K562 (cell line): ENCODE results near the gene MAB21L2. TPM values are rescaled to one million over a fixed set of nuclear protein-coding genes. Genes with fewer than 3 reads are reported as not detected.

Experiments
- ATAC-seq: fragments of 200-7000 bp; cut with Tn5 transposase; 3 replicates; pipeline ENCODE4 v1.9.1; 2020; ENCODE audit warnings: moderate library complexity
- BruUV-seq: library from RNA; stranded (reverse); fragments of 400-500 nt; replicated peaks from 2 replicates; lab custom pipeline; 2021; lab: Mats Ljungman, UMichigan
- CTCF ChIA-PET: fragments of 300-600 bp; formaldehyde crosslinking; extraction: SDS; loops from one replicate; lab custom pipeline; 2021; ENCODE audit warnings: low intra/inter-chr PET ratio; lab: Yijun Ruan, JAX
- POLR2A ChIA-PET: fragments of 300-600, 350-650 bp; sonication (Branson Sonifier 250); formaldehyde crosslinking; extraction: SDS; loops from one replicate; lab custom pipeline; 2021; ENCODE audit warnings: antibody characterized with exemption, inconsistent platforms; lab: Yijun Ruan, JAX
- DNase-seq, 4 experiments: peaks; one replicate each; pipeline versions ENCODE4 v3.0.0 to v3.0.0-alpha.2; 2011 to 2018; ENCODE audit warnings: low spot score in 3 of 4, mixed read lengths in 3 of 4; ENCODE audit errors: extremely low read depth in 1 of 4
- FAIRE-seq: peaks from 2 replicates; lab custom pipeline; 2011; peaks lifted over from hg19 to GRCh38; lab: Jason Lieb, UNC
- H2AFZ ChIP-seq: 2 replicates; pipeline ENCODE4 v1.6.0; 2011; ENCODE audit warnings: low read depth, low read length, control low read depth, inconsistent platforms
- H3K27ac ChIP-seq: fragments of 200-600 bp; 3 replicates; pipeline ENCODE4 v1.8.0; 2011; ENCODE audit warnings: low read depth, mild to moderate bottlenecking, control low read depth, inconsistent platforms, low read length, moderate library complexity, mixed read lengths; ENCODE audit errors: extremely low read depth
- H3K27me3 ChIP-seq, 2 experiments: fragments of 300-600 bp in 1 of 2; 2 replicates in 1 of 2; 3 replicates in 1 of 2; pipeline versions ENCODE4 v1.6.0 to v1.8.0; 2011; ENCODE audit warnings: inconsistent platforms in 2 of 2, low read length in 2 of 2, mild to moderate bottlenecking in 1 of 2, mixed read lengths in 1 of 2, moderate library complexity in 1 of 2; ENCODE audit not compliant: control insufficient read depth in 2 of 2, insufficient read depth in 2 of 2
- H3K36me3 ChIP-seq: fragments of 300-600 bp; 3 replicates; pipeline ENCODE4 v1.8.0; 2011; ENCODE audit warnings: mild to moderate bottlenecking, low read length, inconsistent platforms; ENCODE audit not compliant: control insufficient read depth, insufficient read depth
- H3K4me1 ChIP-seq, 2 experiments: fragments of 200-600 bp in 1 of 2; replicated peaks in 1 of 2; 2 replicates in 1 of 2; 3 replicates in 1 of 2; pipeline versions ENCODE4 v1.5.1 to v1.8.0; 2011; ENCODE audit warnings: inconsistent platforms in 2 of 2, low read length in 2 of 2, mild to moderate bottlenecking in 1 of 2, mixed read lengths in 1 of 2, moderate library complexity in 1 of 2; ENCODE audit not compliant: control insufficient read depth in 2 of 2, insufficient read depth in 2 of 2
- H3K4me2 ChIP-seq: 2 replicates; pipeline ENCODE4 v1.6.1; 2011; ENCODE audit warnings: low read length, control low read depth, inconsistent platforms, mixed read lengths; ENCODE audit not compliant: insufficient read depth
- H3K4me3 ChIP-seq: fragments of 200-600 bp; sonication (generic), shearing (Covaris generic); 2 replicates; pipeline ENCODE4 v1.5.1; 2016; ENCODE audit warnings: control low read depth, inconsistent platforms
- H3K79me2 ChIP-seq: fragments of 200-600 bp; 3 replicates; pipeline ENCODE4 v1.8.0; 2011; ENCODE audit warnings: low read length, inconsistent platforms; ENCODE audit not compliant: control insufficient read depth, insufficient read depth
- H3K9ac ChIP-seq, 2 experiments: 2 replicates each; pipeline versions ENCODE4 v1.6.0 to v1.6.1; 2011; ENCODE audit warnings: low read depth in 2 of 2, low read length in 2 of 2, control low read depth in 1 of 2, inconsistent platforms in 1 of 2, mild to moderate bottlenecking in 1 of 2, mixed read lengths in 1 of 2; ENCODE audit not compliant: insufficient read depth in 1 of 2
- H3K9me1 ChIP-seq: one replicate; pipeline ENCODE4 v1.6.0; 2011; ENCODE audit warnings: inconsistent platforms, mild to moderate bottlenecking, low read length, moderate library complexity; ENCODE audit not compliant: control insufficient read depth, insufficient read depth
- H3K9me3 ChIP-seq: replicated peaks from 2 replicates; pipeline ENCODE4 v1.5.1; 2011; ENCODE audit warnings: low read depth, low read length, inconsistent platforms; ENCODE audit not compliant: control insufficient read depth, insufficient read depth
- H4K20me1 ChIP-seq: replicated peaks from 2 replicates; pipeline ENCODE4 v1.6.1; 2011; ENCODE audit warnings: low read length, inconsistent platforms, mixed read lengths; ENCODE audit not compliant: control insufficient read depth, insufficient read depth
- ELF1 ChIP-seq: fragments of 200-800 bp; sonication (Bioruptor generic); IDR thresholded peaks from 2 replicates; pipeline ENCODE4 v1.6.1; 2016; ENCODE audit warnings: missing genetic modification characterization, missing compliant biosample characterization
- FOS ChIP-seq: IDR thresholded peaks from 3 replicates; pipeline ENCODE4 v1.6.1; 2011; ENCODE audit not compliant: insufficient read length; ENCODE audit errors: extremely low read depth
- RHOXF2B ChIP-seq: fragments of 250-450 bp; sonication (Bioruptor Pico); conservative IDR thresholded peaks from 2 replicates; pipeline ENCODE4 v1.5.1; 2021
- ZBTB1 ChIP-seq: sonication (generic); formaldehyde crosslinking; IDR thresholded peaks from 2 replicates; pipeline ENCODE4 v1.8.1; 2023; ENCODE audit warnings: missing genetic modification reagents, low read depth, mild to moderate bottlenecking, borderline replicate concordance
- ZKSCAN3 ChIP-seq: fragments of 250-450 bp; sonication (Bioruptor Pico); IDR thresholded peaks from 2 replicates; pipeline ENCODE4 v1.4.0; 2020
- ZNF436 ChIP-seq: fragments of 250-450, 450-650 bp; sonication (Bioruptor Pico); formaldehyde crosslinking; IDR thresholded peaks from 2 replicates; pipeline ENCODE4 v1.7.0; 2020; ENCODE audit warnings: mild to moderate bottlenecking
- WGBS: fragments of 100-300 bp; shearing (Covaris generic); methylation state at CpG from one replicate; pipeline ENCODE4 v1.1.6; 2016; ENCODE audit warnings: low coverage, mixed read lengths; ENCODE audit not compliant: insufficient coverage; ENCODE audit errors: missing lambda C conversion rate; 5-methylcytosine and 5-hydroxymethylcytosine counted together
- in situ Hi-C: fragments of 300-500 bp; cut with MboI; formaldehyde crosslinking; loops from 4 replicates; pipeline ENCODE4 v1.15.0; 2018; ENCODE audit warnings: inconsistent platforms, mixed read lengths
- intact Hi-C: fragments of 100-400 bp; cut with micrococcal nuclease; formaldehyde crosslinking; loops from 2 replicates; pipeline ENCODE4 v1.14.2; 2022
- polyA plus RNA-seq, 8 experiments: library from polyadenylated mRNA; depleted of rRNA in 4 of 8; stranded (reverse) in 5 of 8; unstranded in 3 of 8; fragments of >200 nt; fragmentation: Nextera tagmentation in 2 of 8; fragmentation: Illumina TruSeq in 1 of 8; extraction: Ambion mirVana in 2 of 8; extraction: Trizol in 1 of 8; gene quantifications; 2 replicates each; pipeline versions ENCODE4 v1.2.1 to v1.2.3, GENCODE V29; 2011 to 2014; ENCODE audit warnings: inconsistent platforms in 1 of 8, missing spikeins in 1 of 8
- total RNA-seq, 7 experiments: library from RNA; depleted of rRNA in 6 of 7; stranded (reverse); fragments of >200 nt in 6 of 7; fragmentation: Illumina TruSeq in 2 of 7; extraction: Trizol in 2 of 7; gene quantifications; 2 replicates each; pipeline versions ENCODE4 v1.2.1 to v1.2.3, GENCODE V29; 2011 to 2021; ENCODE audit warnings: low replicate concordance in 1 of 7
- TF ChIP-seq, protein P1 (sequence below): fragments of 200-800 bp; sonication (Bioruptor generic); IDR thresholded peaks from 2 replicates; pipeline ENCODE4 v1.6.1; 2017; ENCODE audit warnings: missing genetic modification characterization, missing compliant biosample characterization
- TF ChIP-seq, protein P2 (sequence below): sonication (generic); formaldehyde crosslinking; IDR thresholded peaks from 2 replicates; pipeline ENCODE4 v1.8.1; 2023; ENCODE audit warnings: missing genetic modification reagents, mild to moderate bottlenecking, borderline replicate concordance
- TF ChIP-seq, protein P3 (sequence below): fragments of 200-800 bp; sonication (Bioruptor generic); IDR thresholded peaks from 2 replicates; pipeline ENCODE4 v1.6.1; 2016; ENCODE audit warnings: missing genetic modification characterization, missing compliant biosample characterization

MAB21L2 gene
- total and polyA plus RNA-seq, 9 of the 15 experiments (the other 6 are each of a cell fraction or from before 2014, with no cell fraction given), result not detected

DNA sequence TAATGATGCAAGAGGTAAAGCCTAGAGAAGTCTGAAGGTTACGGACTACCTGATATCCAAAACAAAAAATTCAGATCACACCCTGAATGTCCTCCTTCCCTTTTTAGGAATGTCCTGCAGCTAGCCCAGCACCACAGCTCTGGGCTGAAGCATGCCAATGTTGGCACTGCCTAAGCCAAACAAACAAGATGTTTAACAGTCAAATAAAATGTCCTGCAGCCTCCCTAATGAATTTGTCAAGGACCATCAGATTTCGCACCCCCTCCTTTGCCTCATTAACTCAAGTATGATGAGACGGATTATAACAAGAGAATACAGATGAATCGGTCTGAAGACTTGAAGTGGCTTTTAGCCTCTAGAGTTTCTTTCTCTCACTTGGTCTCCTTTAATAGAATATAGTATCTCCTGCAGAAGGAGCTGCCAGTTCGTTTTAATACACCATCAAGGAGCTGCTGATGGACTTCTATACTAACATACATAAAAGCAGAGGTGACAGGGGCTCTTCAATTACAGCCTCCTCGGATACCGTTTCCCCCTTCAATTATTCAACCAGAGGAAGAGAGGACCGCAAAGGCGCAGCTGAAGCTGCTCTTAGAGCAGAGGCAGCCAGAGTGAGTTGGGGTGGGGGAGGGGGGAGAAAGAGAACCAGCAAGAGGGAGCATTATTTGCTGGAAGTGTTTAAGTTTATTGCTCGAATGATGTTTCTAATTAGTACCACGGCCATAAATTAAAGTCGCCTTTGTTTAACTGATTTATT is 3.0 kb upstream of the MAB21L2 start:
- no peak for FAIRE-seq
- Histone ChIP-seq H3K9me1 (no peaks in the 10 kb centered on the region), H3K79me2 (no peaks in the 10 kb centered on the region), H4K20me1 (no peaks in the 10 kb centered on the region), H3K4me1 (peaks cover 5 to 10% of the 10 kb centered on the region in 2 experiments; a peak in 4 of 5 replicates), H3K27ac (no peak overlapping the region), H3K9ac (no peak overlapping the region), H3K36me3 (peaks cover 35% of the 10 kb centered on the region), H2AFZ (no peak overlapping the region), H3K4me2 (no peak overlapping the region), H3K4me3 (no peak overlapping the region), H3K27me3 (no peaks in the 10 kb centered on the region), H3K9me3 (peaks cover 19% of the 10 kb centered on the region)
- intact Hi-C loops (no loop called here), in situ Hi-C loops (no loop called here)
- BruUV-seq, result no TSS peak
- no peak for DNase-seq
- ChIA-PET POLR2A (no interaction called here), CTCF (no interaction called here)
- WGBS, result 94% methylated on average over 10 of the region's 12 CpGs
- no peak for ATAC-seq
- TF ChIP-seq ZKSCAN3 (CRISPR knock-in tag), result no peak
- TF ChIP-seq, protein P1, sequence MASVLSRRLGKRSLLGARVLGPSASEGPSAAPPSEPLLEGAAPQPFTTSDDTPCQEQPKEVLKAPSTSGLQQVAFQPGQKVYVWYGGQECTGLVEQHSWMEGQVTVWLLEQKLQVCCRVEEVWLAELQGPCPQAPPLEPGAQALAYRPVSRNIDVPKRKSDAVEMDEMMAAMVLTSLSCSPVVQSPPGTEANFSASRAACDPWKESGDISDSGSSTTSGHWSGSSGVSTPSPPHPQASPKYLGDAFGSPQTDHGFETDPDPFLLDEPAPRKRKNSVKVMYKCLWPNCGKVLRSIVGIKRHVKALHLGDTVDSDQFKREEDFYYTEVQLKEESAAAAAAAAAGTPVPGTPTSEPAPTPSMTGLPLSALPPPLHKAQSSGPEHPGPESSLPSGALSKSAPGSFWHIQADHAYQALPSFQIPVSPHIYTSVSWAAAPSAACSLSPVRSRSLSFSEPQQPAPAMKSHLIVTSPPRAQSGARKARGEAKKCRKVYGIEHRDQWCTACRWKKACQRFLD (CRISPR knock-in tag), result no peak
- no peak for TF ChIP-seq ZNF436 (CRISPR knock-in tag)
- TF ChIP-seq, protein P2, sequence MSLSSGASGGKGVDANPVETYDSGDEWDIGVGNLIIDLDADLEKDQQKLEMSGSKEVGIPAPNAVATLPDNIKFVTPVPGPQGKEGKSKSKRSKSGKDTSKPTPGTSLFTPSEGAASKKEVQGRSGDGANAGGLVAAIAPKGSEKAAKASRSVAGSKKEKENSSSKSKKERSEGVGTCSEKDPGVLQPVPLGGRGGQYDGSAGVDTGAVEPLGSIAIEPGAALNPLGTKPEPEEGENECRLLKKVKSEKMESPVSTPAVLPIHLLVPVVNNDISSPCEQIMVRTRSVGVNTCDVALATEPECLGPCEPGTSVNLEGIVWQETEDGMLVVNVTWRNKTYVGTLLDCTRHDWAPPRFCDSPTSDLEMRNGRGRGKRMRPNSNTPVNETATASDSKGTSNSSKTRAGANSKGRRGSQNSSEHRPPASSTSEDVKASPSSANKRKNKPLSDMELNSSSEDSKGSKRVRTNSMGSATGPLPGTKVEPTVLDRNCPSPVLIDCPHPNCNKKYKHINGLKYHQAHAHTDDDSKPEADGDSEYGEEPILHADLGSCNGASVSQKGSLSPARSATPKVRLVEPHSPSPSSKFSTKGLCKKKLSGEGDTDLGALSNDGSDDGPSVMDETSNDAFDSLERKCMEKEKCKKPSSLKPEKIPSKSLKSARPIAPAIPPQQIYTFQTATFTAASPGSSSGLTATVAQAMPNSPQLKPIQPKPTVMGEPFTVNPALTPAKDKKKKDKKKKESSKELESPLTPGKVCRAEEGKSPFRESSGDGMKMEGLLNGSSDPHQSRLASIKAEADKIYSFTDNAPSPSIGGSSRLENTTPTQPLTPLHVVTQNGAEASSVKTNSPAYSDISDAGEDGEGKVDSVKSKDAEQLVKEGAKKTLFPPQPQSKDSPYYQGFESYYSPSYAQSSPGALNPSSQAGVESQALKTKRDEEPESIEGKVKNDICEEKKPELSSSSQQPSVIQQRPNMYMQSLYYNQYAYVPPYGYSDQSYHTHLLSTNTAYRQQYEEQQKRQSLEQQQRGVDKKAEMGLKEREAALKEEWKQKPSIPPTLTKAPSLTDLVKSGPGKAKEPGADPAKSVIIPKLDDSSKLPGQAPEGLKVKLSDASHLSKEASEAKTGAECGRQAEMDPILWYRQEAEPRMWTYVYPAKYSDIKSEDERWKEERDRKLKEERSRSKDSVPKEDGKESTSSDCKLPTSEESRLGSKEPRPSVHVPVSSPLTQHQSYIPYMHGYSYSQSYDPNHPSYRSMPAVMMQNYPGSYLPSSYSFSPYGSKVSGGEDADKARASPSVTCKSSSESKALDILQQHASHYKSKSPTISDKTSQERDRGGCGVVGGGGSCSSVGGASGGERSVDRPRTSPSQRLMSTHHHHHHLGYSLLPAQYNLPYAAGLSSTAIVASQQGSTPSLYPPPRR, result no peak
- TF ChIP-seq ZBTB1 (CRISPR knock-in tag), result no peak
- TF ChIP-seq ELF1 (tag), result no peak
- TF ChIP-seq, protein P3, sequence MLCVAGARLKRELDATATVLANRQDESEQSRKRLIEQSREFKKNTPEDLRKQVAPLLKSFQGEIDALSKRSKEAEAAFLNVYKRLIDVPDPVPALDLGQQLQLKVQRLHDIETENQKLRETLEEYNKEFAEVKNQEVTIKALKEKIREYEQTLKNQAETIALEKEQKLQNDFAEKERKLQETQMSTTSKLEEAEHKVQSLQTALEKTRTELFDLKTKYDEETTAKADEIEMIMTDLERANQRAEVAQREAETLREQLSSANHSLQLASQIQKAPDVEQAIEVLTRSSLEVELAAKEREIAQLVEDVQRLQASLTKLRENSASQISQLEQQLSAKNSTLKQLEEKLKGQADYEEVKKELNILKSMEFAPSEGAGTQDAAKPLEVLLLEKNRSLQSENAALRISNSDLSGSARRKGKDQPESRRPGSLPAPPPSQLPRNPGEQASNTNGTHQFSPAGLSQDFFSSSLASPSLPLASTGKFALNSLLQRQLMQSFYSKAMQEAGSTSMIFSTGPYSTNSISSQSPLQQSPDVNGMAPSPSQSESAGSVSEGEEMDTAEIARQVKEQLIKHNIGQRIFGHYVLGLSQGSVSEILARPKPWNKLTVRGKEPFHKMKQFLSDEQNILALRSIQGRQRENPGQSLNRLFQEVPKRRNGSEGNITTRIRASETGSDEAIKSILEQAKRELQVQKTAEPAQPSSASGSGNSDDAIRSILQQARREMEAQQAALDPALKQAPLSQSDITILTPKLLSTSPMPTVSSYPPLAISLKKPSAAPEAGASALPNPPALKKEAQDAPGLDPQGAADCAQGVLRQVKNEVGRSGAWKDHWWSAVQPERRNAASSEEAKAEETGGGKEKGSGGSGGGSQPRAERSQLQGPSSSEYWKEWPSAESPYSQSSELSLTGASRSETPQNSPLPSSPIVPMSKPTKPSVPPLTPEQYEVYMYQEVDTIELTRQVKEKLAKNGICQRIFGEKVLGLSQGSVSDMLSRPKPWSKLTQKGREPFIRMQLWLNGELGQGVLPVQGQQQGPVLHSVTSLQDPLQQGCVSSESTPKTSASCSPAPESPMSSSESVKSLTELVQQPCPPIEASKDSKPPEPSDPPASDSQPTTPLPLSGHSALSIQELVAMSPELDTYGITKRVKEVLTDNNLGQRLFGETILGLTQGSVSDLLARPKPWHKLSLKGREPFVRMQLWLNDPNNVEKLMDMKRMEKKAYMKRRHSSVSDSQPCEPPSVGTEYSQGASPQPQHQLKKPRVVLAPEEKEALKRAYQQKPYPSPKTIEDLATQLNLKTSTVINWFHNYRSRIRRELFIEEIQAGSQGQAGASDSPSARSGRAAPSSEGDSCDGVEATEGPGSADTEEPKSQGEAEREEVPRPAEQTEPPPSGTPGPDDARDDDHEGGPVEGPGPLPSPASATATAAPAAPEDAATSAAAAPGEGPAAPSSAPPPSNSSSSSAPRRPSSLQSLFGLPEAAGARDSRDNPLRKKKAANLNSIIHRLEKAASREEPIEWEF (CRISPR knock-in tag), result no peak
- no peak for TF ChIP-seq FOS
- TF ChIP-seq RHOXF2B (CRISPR knock-in tag), result no peak
